Mucosa of descending colon (tissue), 3 donors: ENCODE data around the gene GSE1. TPM values are rescaled to one million over a fixed set of nuclear protein-coding genes. Genes with fewer than 3 reads are reported as not detected.

Source experiments
- ATAC-seq: fragments of 200-7000 bp; cut with Tn5 transposase; one replicate; pipeline ENCODE4 v1.9.1; 2020; ENCODE audit warnings: mild to moderate bottlenecking, moderate library complexity
- DNase-seq, 3 donors: peaks; one replicate each; pipeline ENCODE4 v3.0.0-alpha.2; 2020
- H3K36me3 ChIP-seq: fragments of 200-600 bp; one replicate; pipeline ENCODE4 v1.8.0; 2021; ENCODE audit warnings: low read depth, mild to moderate bottlenecking
- H3K4me1 ChIP-seq: fragments of 200-600 bp; one replicate; pipeline ENCODE4 v1.8.0; 2021; ENCODE audit warnings: low read depth, mild to moderate bottlenecking
- H3K4me3 ChIP-seq: fragments of 200-600 bp; one replicate; pipeline ENCODE4 v1.8.0; 2021; ENCODE audit warnings: mild to moderate bottlenecking
- H3K9me3 ChIP-seq: fragments of 200-600 bp; one replicate; pipeline ENCODE4 v1.8.0; 2021; ENCODE audit warnings: mild to moderate bottlenecking
- CTCF ChIP-seq: fragments of 200-600 bp; IDR thresholded peaks from one replicate; pipeline ENCODE4 v1.8.0; 2022; ENCODE audit warnings: antibody characterized with exemption, mild to moderate bottlenecking
- intact Hi-C, 2 donors: fragments of 100-400 bp; cut with DNase I in 1 of 2; cut with micrococcal nuclease in 1 of 2; formaldehyde crosslinking; loops; one replicate each; pipeline versions ENCODE4 v1.11.0 to v1.11.1; 2022; cut with DNase I, micrococcal nuclease
- total RNA-seq, 3 donors: library from RNA; stranded (reverse); fragmentation: NEBNext Ultra II Directional in 2 of 3; extraction: Animal tissue kit (Norgen Biotek cat#: 25700) in 2 of 3; gene quantifications; one replicate each; pipeline versions ENCODE4 v1.2.1 to v1.2.4, GENCODE V29; 2021 to 2023
- donor health status: DM: no; HTN: no; CAD: no; lungs with moderate emphysema.
- donor health status: DM: no; HTN: no; CAD: no.
- donor health status: DM: no; HTN: yes; CAD: no.

Gene GSE1
- total RNA-seq, 3 donors from 2014 or later, result 107 to 122 (median 107) TPM

- intact Hi-C loops, result no loop called here
Observed at GRCh38 chr16:85585711-85586110, 27.4 kb upstream of the GSE1 start.

GRCh38 chr16:85586380-85587104 lies 26.6 kb upstream of the GSE1 start:
- Histone ChIP-seq H3K9me3 (no peaks in the 10 kb centered on the region), H3K4me3 (no peak overlapping the region), H3K4me1 (no peaks in the 10 kb centered on the region), H3K36me3 (no peaks in the 10 kb centered on the region)
- intact Hi-C loops, result no loop called here
- no peak for DNase-seq
- peak; percentile 21 for ATAC-seq
- TF ChIP-seq CTCF, result no peak

More at GRCh38 chr16:85585711-85586110, 27.4 kb upstream of the GSE1 start:
- no peak for TF ChIP-seq CTCF
- Histone ChIP-seq H3K36me3 (no peaks in the 10 kb centered on the region), H3K4me1 (no peaks in the 10 kb centered on the region), H3K9me3 (no peaks in the 10 kb centered on the region), H3K4me3 (no peak overlapping the region)
- DNase-seq (no peak), ATAC-seq (no peak)

GRCh38 chr16:85587762-85588556 lies 25.2 kb upstream of the GSE1 start:
- ATAC-seq (no peak), DNase-seq (no peak)
- no peak for TF ChIP-seq CTCF
- H3K4me1 ChIP-seq, result peaks cover under 1% of the 10 kb centered on the region
- H3K9me3 ChIP-seq, result no peaks in the 10 kb centered on the region
- H3K36me3 ChIP-seq, result no peaks in the 10 kb centered on the region
- no peak overlapping the region for H3K4me3 ChIP-seq
- intact Hi-C loops, result no loop called here

GRCh38 chr16:85588562-85589503 lies 24.3 kb upstream of the GSE1 start:
- ATAC-seq, result no peak
- peaks cover 3% of the 10 kb centered on the region for H3K4me1 ChIP-seq
- intact Hi-C loops, result no loop called here

More at GRCh38 chr16:85588562-85589503, 24.3 kb upstream of the GSE1 start:
- no peak for DNase-seq
- no peak for TF ChIP-seq CTCF
- Histone ChIP-seq H3K9me3 (no peaks in the 10 kb centered on the region), H3K36me3 (no peaks in the 10 kb centered on the region), H3K4me3 (no peak overlapping the region)
